B cell (primary cell): ENCODE results near the gene LRCOL1.

ENCODE experiments used
- EZH2 ChIP-seq: IDR thresholded peaks from 2 replicates; pipeline ENCODE4 v1.6.1; 2012; ENCODE audit warnings: borderline replicate concordance, low read depth, mild to moderate bottlenecking, moderate library complexity, low read length; ENCODE audit not compliant: insufficient read depth, poor library complexity, severe bottlenecking
- TF ChIP-seq, protein P1 (sequence below): fragments of 200-600 bp; IDR thresholded peaks from one replicate; pipeline ENCODE4 v1.8.0; 2022; ENCODE audit warnings: antibody characterized with exemption, mild to moderate bottlenecking

DNA sequence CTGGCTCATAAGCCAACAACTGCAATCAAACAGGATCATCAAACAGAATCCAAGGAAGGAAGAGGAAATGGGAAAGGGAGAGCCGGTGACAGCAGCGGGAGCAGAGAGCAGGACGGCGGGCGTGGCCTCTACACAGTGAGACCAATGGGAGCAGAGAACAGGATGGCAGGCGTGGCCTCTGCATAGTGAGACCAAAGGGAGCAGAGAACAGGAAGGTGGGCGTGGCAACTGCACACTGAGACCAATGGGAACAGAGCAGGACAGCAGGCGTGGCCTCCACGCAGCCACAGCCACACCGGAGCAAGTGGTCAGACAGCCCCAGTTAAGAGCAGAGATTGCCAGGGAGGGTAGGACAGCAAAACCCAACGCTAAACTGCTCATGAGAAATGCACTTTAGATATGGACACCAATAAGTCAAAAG, 16.4 kb downstream of the LRCOL1 start:
- TF ChIP-seq, protein P1, sequence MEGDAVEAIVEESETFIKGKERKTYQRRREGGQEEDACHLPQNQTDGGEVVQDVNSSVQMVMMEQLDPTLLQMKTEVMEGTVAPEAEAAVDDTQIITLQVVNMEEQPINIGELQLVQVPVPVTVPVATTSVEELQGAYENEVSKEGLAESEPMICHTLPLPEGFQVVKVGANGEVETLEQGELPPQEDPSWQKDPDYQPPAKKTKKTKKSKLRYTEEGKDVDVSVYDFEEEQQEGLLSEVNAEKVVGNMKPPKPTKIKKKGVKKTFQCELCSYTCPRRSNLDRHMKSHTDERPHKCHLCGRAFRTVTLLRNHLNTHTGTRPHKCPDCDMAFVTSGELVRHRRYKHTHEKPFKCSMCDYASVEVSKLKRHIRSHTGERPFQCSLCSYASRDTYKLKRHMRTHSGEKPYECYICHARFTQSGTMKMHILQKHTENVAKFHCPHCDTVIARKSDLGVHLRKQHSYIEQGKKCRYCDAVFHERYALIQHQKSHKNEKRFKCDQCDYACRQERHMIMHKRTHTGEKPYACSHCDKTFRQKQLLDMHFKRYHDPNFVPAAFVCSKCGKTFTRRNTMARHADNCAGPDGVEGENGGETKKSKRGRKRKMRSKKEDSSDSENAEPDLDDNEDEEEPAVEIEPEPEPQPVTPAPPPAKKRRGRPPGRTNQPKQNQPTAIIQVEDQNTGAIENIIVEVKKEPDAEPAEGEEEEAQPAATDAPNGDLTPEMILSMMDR = no peak
- TF ChIP-seq EZH2 = no peak
